ENCODE measurements around the gene PIAS2. TPM values are rescaled to one million over a fixed set of nuclear protein-coding genes. Genes with fewer than 3 reads are reported as not detected.

The PIAS2 gene
- total and polyA plus RNA-seq, 2 of the 13 experiments (the other 11 are each of a cell fraction or from before 2014, with no cell fraction given): 12.2 to 12.7 TPM

DNA sequence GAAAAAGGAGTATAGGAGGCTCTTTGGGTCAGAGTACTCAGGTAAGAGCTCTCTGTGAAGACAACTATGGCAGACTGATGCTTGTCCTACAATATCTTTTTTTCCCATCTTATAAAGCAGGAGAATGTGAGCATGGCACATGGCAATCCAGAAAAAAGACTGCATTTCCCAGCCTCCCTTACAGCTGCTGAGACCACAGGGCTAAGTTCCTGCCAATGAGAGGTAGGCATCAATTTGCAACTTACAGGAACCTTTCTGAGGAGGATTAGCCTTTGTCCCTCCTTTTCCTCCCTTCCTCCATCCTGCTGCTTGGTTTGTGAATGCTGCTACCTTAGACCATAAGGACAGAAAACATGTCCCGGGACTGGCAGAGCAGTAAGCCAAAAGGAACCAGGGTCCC lies 122.7 kb downstream of the PIAS2 start (continued):
- TF ChIP-seq, protein P1, sequence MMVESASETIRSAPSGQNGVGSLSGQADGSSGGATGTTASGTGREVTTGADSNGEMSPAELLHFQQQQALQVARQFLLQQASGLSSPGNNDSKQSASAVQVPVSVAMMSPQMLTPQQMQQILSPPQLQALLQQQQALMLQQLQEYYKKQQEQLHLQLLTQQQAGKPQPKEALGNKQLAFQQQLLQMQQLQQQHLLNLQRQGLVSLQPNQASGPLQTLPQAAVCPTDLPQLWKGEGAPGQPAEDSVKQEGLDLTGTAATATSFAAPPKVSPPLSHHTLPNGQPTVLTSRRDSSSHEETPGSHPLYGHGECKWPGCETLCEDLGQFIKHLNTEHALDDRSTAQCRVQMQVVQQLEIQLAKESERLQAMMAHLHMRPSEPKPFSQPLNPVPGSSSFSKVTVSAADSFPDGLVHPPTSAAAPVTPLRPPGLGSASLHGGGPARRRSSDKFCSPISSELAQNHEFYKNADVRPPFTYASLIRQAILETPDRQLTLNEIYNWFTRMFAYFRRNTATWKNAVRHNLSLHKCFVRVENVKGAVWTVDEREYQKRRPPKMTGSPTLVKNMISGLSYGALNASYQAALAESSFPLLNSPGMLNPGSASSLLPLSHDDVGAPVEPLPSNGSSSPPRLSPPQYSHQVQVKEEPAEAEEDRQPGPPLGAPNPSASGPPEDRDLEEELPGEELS (CRISPR knock-in tag; IDR thresholded peaks at IDR 0.05): no peak
- TF ChIP-seq ZNF484 (CRISPR knock-in tag; IDR thresholded peaks at IDR 0.05; ENCODE audit: borderline replicate concordance, low read depth) (no peak), ZNF883 (CRISPR knock-in tag; IDR thresholded peaks at IDR 0.05; ENCODE audit: not compliant biosample characterization) (no peak), FOSL2 (CRISPR knock-in tag; IDR thresholded peaks at IDR 0.05) (no peak), ZNF205 (CRISPR knock-in tag; IDR thresholded peaks at IDR 0.05) (no peak), ZNF260 (CRISPR knock-in tag; IDR thresholded peaks at IDR 0.05; ENCODE audit: borderline replicate concordance, low read depth) (no peak), DNMT1 (CRISPR knock-in tag; IDR thresholded peaks at IDR 0.05) (no peak)

DNA sequence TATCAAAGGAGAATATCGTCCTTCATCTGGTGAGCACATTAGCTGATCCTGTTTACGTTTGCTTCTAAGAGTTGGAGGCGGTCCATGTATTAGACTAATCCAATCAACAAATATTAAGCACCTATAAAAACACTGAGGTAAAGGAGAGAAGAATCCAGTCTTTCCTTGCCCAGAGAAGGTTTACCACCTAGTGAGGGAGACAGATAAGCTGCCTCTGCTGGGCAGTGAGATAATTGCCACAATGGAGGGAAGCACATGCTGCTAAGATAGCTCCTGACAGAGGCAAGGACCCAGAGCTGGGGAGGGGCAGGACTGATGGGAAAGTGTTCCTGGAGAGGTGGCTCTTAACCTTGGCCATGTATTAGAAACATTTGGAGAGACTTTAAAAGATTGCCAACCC lies 123.7 kb downstream of the PIAS2 start:
- 95% methylated on average over 3 of the region's 3 CpGs for WGBS (ENCODE audit: low lambda C conversion rate)
- ATAC-seq (peak; percentile 86), DNase-seq (ENCODE audit: low spot score) (no peak), FAIRE-seq (peak; percentile 28)
- H3K9me3 ChIP-seq (ENCODE audit: low read length): no peaks in the 10 kb centered on the region
- no peaks in the 10 kb centered on the region for H3K79me2 ChIP-seq (ENCODE audit: insufficient read depth, low read length)
- intact Hi-C loops (cut with micrococcal nuclease; ENCODE audit: unreplicated experiment): no loop called here
- H2AFZ ChIP-seq (ENCODE audit: low read length): no peak overlapping the region
- no peaks in the 10 kb centered on the region for H3K4me1 ChIP-seq (ENCODE audit: insufficient read depth, low read length)
- no peaks in the 10 kb centered on the region for H4K20me1 ChIP-seq (ENCODE audit: insufficient read depth, low read length)
- H3K27me3 ChIP-seq (ENCODE audit: control insufficient read depth in 1 of 2, insufficient read depth in 2 of 2, low read length in 2 of 2): no peaks in the 10 kb centered on the region
- no peak overlapping the region for H3K4me2 ChIP-seq (ENCODE audit: low read depth, low read length)
- no TSS peak for BruUV-seq (replicated peaks)
- H3K27ac ChIP-seq (ENCODE audit: extremely low read length, insufficient read depth, low read length): no peak overlapping the region
- POLR2A ChIA-PET: no interaction called here
- no peak for TF ChIP-seq ZNF761 (CRISPR knock-in tag; conservative IDR thresholded peaks at IDR 0.05)
- no peak for TF ChIP-seq ZNF816 (CRISPR knock-in tag; IDR thresholded peaks at IDR 0.05; ENCODE audit: borderline replicate concordance)
- TF ChIP-seq IKZF1 (IDR thresholded peaks at IDR 0.05): no peak
- no peak for TF ChIP-seq TAF1 (CRISPR knock-in tag; IDR thresholded peaks at IDR 0.05)
- CTCF ChIA-PET (ENCODE audit: low intra/inter-chr PET ratio, low total read pairs): no interaction called here
- no peaks in the 10 kb centered on the region for H3K36me3 ChIP-seq (replicated peaks in 1 of 2; ENCODE audit: control insufficient read depth in 1 of 2, insufficient read depth in 2 of 2, low read length in 2 of 2)
- no peak overlapping the region for H3K4me3 ChIP-seq (replicated peaks in 1 of 3; ENCODE audit: insufficient read depth in 1 of 3, low read depth in 2 of 3, low read length in 3 of 3)
- in situ Hi-C loops (cut with HindIII; ENCODE audit: extremely low pct_ligation_motif_present, low pct_unique_long_range_greater_than_20kb): no loop called here
- H3K9ac ChIP-seq (ENCODE audit: insufficient read depth, low read depth, low read length): no peak overlapping the region
